Measurements from ENCODE around the gene CR1L.
A peak's percentile ranks its signal among the peaks of the same experiment; 100 is the strongest.
"Not testable (repeated sequence)": the region's sequence is repeated elsewhere in the genome, so short reads cannot be mapped to it uniquely, and the experiment has no call there.

CR1L gene

DNA sequence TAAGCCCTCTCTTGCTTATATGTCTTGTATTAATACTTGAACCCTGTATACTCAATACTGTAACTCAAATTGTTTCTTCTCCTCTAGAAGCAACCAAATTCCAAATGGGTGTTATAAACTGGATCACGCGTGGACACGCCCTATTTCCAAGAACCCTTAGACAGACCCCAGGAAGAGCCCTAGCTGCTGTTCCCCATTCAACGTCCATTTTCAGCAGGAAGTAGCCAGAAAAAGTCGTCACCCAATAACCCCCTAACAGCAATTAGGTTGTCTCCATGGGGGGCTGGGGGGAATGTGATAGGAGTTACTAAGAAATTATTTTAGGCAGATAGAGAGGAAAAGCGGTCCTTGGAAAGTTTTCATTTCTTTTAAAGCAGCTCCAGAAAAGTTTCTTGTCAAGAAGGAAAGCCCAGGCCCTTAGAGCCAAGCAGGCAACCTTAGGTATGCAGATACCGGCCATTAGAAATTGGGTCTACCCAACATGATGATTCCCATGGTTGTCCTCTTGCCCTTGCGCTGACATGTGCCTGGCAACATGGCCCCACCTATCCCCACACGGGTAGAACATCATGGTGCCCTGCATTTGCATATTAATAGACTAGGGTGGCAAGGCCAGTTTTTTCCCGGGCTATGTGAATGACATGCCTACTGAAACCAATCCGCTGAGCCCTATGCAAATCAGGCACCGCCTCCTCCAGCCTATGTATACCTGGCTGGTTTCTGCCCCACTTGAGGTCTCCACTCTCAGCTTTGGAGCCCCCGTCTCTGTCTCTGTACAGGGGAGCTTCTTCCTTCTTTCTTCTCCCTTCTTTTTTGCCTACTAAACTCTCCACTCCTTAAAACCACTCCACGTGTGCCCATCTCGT is 102.9 kb downstream of the CR1L start:
- no peak for DNase-seq

DNA sequence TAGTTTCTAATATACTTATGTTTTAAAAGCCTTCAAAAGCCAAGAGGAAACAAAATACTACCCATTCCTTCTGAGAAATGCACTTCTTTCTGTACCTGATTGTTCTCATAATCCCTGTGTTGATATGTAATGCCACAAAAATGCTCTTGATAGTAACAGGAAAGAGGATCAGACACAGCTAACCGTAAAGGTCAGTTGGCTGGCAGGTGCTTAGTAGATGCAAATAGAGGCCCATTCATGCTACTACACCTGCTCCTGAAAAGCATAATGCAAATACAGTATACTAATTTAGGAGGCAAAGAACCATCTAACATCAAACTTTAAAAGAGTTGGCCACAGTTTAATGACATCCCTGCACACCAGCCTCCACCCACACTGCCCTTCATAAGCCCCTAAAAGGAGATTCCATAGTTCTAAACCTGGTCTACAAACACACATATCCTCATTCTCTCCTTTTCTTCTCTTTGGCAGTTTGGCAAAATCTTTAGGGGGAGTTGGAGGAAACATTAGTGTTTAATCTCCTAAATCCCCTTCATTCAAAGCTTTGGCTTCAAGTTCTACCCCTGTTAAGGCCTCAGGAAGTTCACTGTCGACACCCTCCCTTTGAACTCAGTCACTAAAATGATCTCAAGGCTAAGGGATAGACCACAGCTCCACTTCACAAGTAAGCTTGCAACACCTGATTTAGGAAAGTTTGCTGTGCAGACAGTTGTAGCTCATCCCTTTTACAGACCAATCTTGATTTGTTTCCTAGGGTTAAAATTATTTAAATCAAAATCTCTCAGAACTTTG is 104.0 kb downstream of the CR1L start:
- DNase-seq, result no peak

DNA sequence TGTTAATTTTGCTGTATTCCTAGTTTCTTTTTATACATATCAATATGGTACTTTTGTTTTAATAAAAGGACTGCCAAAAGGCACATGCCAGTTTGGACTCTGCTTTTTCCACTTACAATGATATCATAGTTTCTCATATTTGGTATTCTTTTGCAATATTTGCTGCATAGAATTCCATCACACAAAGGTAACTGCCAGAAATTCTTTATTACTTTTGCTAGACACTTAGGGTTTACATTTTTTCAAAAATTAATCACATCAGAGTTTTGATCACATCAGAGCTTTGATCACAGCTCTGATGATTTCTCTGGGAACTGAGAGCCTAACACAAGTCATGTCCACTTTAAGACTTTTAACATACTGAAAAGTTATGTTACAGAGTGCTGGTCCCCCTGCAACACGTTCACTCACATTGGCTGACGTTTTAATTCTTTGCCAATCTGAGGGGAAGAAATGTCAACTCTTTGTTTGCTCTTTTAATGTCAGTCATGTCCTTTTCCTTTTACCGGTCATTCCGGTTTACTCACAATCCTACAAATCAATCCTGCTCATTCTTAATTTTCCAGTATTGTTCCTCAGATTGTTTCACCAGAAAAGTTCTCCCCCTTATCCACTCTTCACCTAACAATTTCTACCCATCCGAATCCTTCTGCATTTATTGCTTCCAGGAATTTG is 105.8 kb downstream of the CR1L start:
- DNase-seq, result no peak

DNA sequence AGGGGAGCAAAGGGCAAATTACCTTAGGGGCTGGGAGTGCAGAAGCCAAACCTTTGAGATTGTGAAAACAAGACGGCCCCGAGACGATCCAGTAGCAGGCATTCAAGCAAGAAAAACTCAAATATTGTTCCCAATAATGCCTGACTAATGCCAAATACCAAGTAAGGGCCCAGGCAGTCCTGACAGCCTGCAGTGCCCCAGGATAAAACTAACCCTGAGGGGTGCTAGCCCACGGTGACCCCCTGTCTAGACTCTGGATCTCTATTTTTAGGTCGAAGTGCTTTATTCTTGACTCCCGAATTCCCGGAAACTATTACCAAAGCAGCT is 106.5 kb downstream of the CR1L start:
- DNase-seq, result not testable (repeated sequence)

DNA sequence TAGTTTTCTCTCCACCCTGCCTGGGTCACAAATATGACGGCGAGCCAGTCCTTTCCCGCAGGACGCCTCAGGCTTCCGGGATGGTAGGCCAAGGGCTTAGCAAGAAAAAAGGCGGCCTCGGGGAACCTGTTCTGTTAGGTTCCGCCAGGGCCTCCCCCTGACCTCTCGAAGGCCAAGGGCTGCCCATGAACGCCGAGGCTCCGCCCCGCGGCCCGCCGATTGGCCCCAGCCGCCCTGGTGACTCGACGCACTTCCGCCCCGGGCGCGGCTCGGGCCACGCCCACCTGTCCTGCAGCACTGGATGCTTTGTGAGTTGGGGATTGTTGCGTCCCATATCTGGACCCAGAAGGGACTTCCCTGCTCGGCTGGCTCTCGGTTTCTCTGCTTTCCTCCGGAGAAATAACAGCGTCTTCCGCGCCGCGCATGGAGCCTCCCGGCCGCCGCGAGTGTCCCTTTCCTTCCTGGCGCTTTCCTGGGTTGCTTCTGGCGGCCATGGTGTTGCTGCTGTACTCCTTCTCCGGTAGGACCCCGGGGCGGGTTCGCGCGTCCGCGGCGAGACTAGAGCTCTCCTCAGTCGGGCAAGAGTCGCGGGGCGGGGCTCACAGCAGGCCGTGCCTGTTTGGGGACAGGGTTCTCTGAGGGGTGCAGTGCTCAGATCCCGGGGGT is 107.0 kb downstream of the CR1L start, which contains the start of gene CD46:
CD46 (plus strand) TSS at position 265 of the 666 bp plus-strand sequence; CDS start at position 424, 159 bp downstream.
- DNase-seq, result peak; percentile 95

DNA sequence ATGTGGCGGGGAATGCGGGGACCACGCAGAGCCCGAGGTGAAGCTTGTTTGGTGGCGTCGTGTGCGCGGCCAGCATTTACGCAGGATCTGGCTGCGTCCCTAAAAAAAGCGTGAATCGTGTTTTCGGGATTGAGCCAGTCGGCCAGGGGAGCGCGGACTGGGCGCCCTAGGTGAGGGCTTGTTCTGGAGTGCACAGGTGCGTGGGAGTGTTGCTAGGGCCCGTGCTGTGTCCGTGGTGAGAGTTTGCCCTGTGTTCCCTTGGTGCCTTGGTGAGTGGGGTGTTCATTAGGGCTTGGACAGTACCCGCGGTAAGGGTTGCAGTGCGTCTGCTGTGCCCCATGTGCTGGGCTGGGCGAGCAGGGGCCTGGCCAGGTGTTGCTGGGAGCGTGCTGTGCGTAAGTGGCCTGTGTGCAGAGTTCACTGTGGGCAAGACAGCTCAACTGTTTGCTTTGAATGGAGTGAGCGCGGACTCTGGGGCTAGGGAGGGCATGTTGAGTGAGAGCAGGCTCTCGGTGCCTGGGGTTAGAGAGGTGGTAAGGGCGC is 107.6 kb downstream of the CR1L start:
- DNase-seq, result peak; percentile 27

DNA sequence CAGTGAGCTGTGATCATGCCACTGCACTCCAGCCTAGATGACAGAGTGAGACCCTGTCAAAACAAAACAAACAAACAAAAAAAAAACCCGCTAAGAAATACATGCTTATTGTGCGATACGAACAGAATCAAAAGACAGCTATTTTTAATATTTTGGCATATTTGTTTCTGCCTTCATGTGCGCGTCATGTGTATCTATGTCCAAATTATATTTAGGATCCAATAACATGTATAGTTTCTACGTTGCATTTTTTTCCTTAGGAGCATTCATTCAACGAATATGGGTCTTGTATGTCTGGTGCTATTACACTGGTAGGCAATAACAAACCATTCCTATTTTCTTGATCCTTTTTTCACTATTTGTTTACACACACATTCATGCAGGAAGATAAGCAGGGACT is 108.7 kb downstream of the CR1L start:
- no peak for DNase-seq

DNA sequence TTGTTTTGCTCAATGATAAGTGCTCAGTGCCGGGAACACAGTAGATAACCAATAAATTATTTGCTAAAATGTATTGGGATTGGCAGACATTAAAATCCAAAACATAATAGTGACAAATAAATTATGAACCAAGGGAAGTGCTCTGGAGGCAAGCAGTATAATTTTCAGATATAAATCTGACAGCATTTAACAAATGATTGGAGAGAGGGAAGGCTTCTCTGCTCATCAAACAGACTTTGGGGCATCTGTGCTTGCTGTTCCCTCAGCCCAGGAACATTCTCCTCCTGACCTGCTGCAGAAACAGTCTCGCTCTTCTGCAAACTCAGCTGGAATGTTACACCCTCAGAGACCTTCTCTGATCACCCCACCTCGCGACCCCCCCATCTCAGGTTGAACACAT is 109.1 kb downstream of the CR1L start:
- DNase-seq, result no peak

DNA sequence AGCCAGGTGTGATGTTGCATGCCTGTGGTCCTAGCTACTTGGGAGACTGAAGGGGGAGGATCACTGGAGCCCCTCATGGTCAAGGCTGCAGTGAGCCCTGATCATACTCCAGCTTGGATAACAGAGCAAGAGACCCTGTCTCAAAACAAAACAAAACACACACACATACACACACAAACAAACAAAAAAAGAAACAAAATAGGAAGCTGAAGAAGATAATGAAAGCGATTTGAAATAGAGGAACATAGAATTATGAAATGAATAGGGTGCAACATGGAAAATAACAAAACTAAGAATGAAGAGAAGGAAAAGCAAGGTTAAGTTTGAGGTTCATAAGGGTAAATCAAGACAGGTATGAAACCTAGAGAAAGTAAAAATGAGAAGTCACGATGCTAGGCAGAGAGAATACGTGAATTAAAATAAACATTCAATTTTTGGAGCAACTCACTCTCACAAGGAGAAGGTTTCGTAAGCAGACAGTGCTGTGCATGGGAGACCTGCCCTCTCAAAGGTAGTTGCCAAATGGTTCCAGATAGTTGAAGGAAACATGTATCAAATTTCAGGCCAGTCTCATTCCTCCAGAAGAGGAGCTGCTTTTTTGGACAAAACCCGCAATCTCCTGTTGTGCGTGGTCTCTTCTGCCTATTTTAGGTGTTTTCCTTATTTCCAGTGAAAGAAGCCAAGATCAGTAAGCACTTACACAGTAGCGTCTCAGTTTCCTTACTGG is 110.2 kb downstream of the CR1L start:
- no peak for DNase-seq

DNA sequence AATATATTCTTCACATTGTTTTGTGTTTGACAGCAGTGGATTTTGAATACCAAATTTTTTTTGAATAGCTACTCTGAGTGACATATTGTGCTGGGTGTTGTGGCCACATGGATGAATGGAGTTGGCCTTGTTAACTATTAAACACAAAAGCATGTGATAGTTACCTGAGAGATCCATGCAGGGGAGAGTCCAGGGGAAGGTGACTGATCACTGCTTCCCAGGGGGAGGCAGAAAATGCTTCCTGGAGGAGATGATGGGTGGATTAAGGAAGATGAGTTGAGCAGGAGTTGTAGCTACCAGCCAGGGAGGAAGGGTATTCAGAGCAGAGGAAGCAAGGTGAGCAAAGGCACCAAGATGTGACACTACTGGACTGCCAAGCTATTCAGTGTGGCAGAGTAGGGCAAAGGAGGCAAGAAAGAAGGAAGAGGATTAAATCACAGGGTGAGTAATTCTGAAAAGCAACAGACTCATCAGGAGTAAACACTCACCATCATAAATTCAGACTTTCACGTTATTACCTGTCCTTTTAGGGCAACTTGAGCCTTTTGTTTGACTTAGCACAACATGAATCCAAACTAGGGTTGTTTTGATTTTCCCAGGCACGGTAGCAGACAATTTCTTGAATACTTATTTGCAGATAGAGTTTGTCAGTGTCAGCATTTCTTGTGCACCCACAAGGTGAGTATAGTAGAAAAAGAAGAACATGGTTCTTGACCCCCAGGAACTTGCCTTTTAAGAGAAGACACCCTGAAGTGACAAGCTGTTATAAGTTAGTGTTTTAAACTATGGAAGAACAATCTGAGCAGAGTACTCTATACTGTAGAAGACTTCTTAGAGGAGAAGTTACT is 111.1 kb downstream of the CR1L start:
- DNase-seq, result peak; percentile 66

DNA sequence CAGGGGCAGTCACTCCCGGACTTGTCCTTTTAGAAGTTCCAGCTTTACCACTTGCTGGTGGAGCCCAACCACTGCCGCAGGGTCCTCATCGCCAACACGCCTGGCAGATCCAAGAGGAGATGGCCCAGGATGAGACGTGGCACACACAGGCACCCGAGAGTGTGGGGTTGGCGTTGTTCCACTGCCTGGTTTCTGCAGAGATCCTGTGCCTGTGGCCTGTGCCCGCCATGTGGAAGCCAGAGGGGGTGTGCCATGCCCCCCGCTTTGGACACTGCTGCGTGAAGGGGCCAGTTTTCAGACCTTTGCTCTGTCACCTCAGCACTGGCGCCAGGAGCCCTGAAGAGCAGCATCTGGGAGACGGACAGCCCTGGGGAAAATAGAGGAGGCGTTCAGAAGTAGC is 117.7 kb downstream of the CR1L start:
- no peak for DNase-seq

DNA sequence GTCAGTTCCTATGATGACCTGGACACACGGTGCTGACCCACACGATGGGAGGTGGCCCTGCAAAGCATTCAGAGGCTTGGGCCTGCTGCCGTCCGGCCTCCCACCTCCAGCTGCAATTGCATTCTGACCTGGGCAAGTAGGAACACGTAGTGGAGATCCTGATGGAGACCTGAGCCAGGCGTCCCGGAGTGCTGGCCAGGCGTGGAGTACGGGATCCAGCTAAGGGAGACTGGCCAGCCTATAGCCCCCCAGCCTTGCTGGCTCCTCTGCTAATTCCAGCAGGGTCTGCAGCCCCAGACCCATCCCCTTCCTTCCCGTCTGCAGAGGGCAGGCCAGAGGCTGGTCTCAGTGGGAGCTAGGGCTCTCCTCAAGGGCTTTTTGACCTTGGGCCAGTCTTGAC is 118.2 kb downstream of the CR1L start:
- DNase-seq, result no peak

DNA sequence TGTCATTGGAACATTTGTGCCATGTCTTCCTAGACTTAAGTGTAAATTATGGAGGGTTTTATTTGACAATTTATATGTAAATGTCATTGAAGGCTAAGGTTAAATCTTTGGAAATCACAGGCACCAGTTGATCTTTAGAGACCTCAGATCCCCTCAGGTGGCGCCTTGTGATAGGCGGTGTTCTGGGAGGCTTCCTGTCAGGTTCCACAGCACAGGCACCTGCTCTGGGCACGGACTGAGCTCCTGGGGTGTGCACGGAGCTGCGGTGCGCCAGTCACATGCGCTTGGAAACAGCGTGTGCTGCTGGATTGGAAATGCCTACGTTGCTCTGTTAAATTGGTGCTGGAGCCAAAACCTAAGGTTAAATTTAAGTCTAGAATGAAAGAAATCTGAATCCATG is 119.0 kb downstream of the CR1L start:
- no peak for DNase-seq

DNA sequence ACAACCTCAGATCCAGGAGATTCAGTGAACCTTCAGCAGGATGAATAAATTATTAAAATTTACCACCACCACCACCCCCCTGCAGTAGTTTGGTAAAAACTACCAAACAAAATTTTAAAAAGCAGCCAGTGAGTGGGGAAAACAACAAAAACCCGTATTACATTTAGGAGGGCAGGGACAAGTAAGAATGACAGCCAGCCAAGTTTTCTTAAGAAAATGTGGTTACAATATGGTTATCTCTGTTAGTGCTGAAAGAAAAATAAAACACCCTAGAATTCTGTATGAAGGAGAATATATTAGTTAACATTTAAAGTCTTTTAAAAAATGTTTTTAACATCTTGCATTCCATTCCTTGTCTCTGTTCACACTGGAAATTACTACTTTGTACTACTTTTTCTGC is 121.6 kb downstream of the CR1L start:
- DNase-seq, result no peak

DNA sequence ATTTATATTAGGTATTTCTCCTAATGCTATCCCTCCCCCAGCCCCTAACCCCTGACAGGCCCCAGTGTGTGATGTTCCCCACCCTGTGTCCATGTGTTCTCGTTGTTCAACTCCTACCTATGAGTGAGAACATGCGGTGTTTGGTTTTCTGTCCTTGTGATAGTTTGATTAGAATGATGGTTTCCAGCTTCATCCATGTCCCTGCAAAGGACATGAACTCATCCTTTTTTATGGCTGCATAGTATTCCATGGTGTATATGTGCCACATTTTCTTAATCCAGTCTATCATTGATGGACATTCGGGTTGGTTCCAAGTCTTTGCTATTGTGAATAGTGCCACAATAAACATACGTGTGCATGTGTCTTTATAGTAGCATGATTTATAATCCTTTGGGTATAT is 125.6 kb downstream of the CR1L start:
- not testable (repeated sequence) for DNase-seq

All from activated CD4-positive, alpha-beta T cell treated with anti-CD3 and anti-CD28 coated beads, Interleukin-2, amount 50 U/mL, for 16 hours (primary cell).